H9 (cell line): ENCODE data around the gene SEC23IP. TPM values are rescaled to one million over a fixed set of nuclear protein-coding genes. Genes with fewer than 3 reads are reported as not detected.
"Not testable (repeated sequence)": the region's sequence is repeated elsewhere in the genome, so short reads cannot be mapped to it uniquely, and the experiment has no call there.

Source experiments
- DNase-seq: peaks from one replicate; pipeline ENCODE4 v3.0.0-alpha.2; 2017
- H2AFZ ChIP-seq: one replicate; pipeline ENCODE4 v1.6.1; 2013; ENCODE audit warnings: mild to moderate bottlenecking, low read length, control low read depth, moderate library complexity
- H2AK5ac ChIP-seq: 2 replicates; pipeline ENCODE4 v1.6.1; 2013; ENCODE audit warnings: low read length, control low read depth, mixed read lengths; ENCODE audit not compliant: insufficient read length
- H2BK120ac ChIP-seq: one replicate; pipeline ENCODE4 v1.6.1; 2013; ENCODE audit warnings: low read depth, mild to moderate bottlenecking, low read length, control low read depth, inconsistent platforms; ENCODE audit not compliant: poor library complexity, severe bottlenecking
- H2BK12ac ChIP-seq: 2 replicates; pipeline ENCODE4 v1.6.1; 2013; ENCODE audit warnings: low read length, control low read depth, mixed read lengths, low read depth; ENCODE audit not compliant: insufficient read length
- H2BK15ac ChIP-seq: 2 replicates; pipeline ENCODE4 v1.6.1; 2013; ENCODE audit warnings: low read depth, low read length, control low read depth
- H2BK20ac ChIP-seq: one replicate; pipeline ENCODE4 v1.6.1; 2013; ENCODE audit warnings: low read depth, mild to moderate bottlenecking, low read length, control low read depth, inconsistent platforms; ENCODE audit not compliant: poor library complexity, severe bottlenecking
- H2BK5ac ChIP-seq: 2 replicates; pipeline ENCODE4 v1.6.1; 2013; ENCODE audit warnings: low read length, control low read depth, mixed read lengths; ENCODE audit not compliant: insufficient read length
- H3K14ac ChIP-seq: 2 replicates; pipeline ENCODE4 v1.6.1; 2013; ENCODE audit warnings: low read length, control low read depth; ENCODE audit not compliant: insufficient read depth
- H3K18ac ChIP-seq: 2 replicates; pipeline ENCODE4 v1.6.1; 2013; ENCODE audit warnings: low read depth, mild to moderate bottlenecking, mixed read lengths, low read length, control low read depth; ENCODE audit not compliant: insufficient read length
- H3K23ac ChIP-seq: 2 replicates; pipeline ENCODE4 v1.6.1; 2013; ENCODE audit warnings: low read length, control low read depth, mixed read lengths, low read depth; ENCODE audit not compliant: insufficient read length
- H3K23me2 ChIP-seq: 2 replicates; pipeline ENCODE4 v1.6.1; 2013; ENCODE audit warnings: low read depth, mild to moderate bottlenecking, mixed read lengths, low read length, control low read depth; ENCODE audit not compliant: insufficient read length, poor library complexity, severe bottlenecking
- H3K27ac ChIP-seq: 2 replicates; pipeline ENCODE4 v1.5.1; 2013; ENCODE audit warnings: low read length, control low read depth, mixed read lengths, low read depth; ENCODE audit not compliant: insufficient read length
- H3K27me3 ChIP-seq: 2 replicates; pipeline ENCODE4 v1.6.1; 2013; ENCODE audit warnings: low read length, control low read depth, inconsistent platforms; ENCODE audit not compliant: insufficient read depth
- H3K4ac ChIP-seq: 2 replicates; pipeline ENCODE4 v1.6.1; 2013; ENCODE audit warnings: low read depth, mild to moderate bottlenecking, control low read depth, inconsistent platforms, low read length, moderate library complexity
- H3K4me1 ChIP-seq: 2 replicates; pipeline ENCODE4 v1.6.1; 2013; ENCODE audit warnings: low read length, control low read depth, inconsistent platforms; ENCODE audit not compliant: insufficient read depth
- H3K4me2 ChIP-seq: 2 replicates; pipeline ENCODE4 v1.6.1; 2013; ENCODE audit warnings: low read length, control low read depth, mixed read lengths; ENCODE audit not compliant: insufficient read length, insufficient read depth
- H3K56ac ChIP-seq: 2 replicates; pipeline ENCODE4 v1.6.1; 2013; ENCODE audit warnings: low read depth, mild to moderate bottlenecking, mixed read lengths, low read length, control low read depth; ENCODE audit not compliant: insufficient read length
- H3K79me1 ChIP-seq: 2 replicates; pipeline ENCODE4 v1.6.1; 2013; ENCODE audit warnings: low read depth, mild to moderate bottlenecking, moderate library complexity, low read length, control low read depth, inconsistent platforms; ENCODE audit not compliant: insufficient read depth, poor library complexity, severe bottlenecking
- H3K79me2 ChIP-seq: 2 replicates; pipeline ENCODE4 v1.6.1; 2013; ENCODE audit warnings: low read length, control low read depth, inconsistent platforms; ENCODE audit not compliant: insufficient read depth
- H3K9ac ChIP-seq: 2 replicates; pipeline ENCODE4 v1.6.1; 2013; ENCODE audit warnings: low read length, control low read depth, mixed read lengths; ENCODE audit not compliant: insufficient read length; ENCODE audit errors: extremely low read depth
- H3K9me3 ChIP-seq: one replicate; pipeline ENCODE4 v1.6.1; 2013; ENCODE audit warnings: low read depth, low read length, inconsistent platforms; ENCODE audit not compliant: control insufficient read depth
- H3T11ph ChIP-seq: one replicate; pipeline ENCODE4 v1.6.1; 2013; ENCODE audit warnings: mild to moderate bottlenecking, low read length, control low read depth, inconsistent platforms
- H4K20me1 ChIP-seq: one replicate; pipeline ENCODE4 v1.6.1; 2013; ENCODE audit not compliant: control insufficient read depth, insufficient read length, insufficient read depth
- H4K5ac ChIP-seq: 2 replicates; pipeline ENCODE4 v1.6.1; 2013; ENCODE audit warnings: low read depth, mild to moderate bottlenecking, mixed read lengths, low read length, control low read depth; ENCODE audit not compliant: insufficient read length
- H4K8ac ChIP-seq: replicated peaks from 2 replicates; pipeline ENCODE4 v1.6.1; 2013; ENCODE audit warnings: low read length, control low read depth, mixed read lengths, low read depth; ENCODE audit not compliant: insufficient read length
- H4K91ac ChIP-seq: 2 replicates; pipeline ENCODE4 v1.6.1; 2013; ENCODE audit warnings: low read depth, mild to moderate bottlenecking, moderate library complexity, mixed read lengths, low read length, control low read depth; ENCODE audit not compliant: insufficient read length
- H3K27ac Mint-ChIP-seq, 3 experiments: 2 replicates in 2 of 3; 3 replicates in 1 of 3; pipeline ENCODE4 v1.8.0; 2020 to 2021; ENCODE audit warnings: mixed read lengths in 3 of 3, mild to moderate bottlenecking in 1 of 3, moderate library complexity in 1 of 3
- H3K27me3 Mint-ChIP-seq: 2 replicates; pipeline ENCODE4 v1.8.0; 2021; ENCODE audit warnings: low read depth, mild to moderate bottlenecking, moderate library complexity, mixed read lengths
- H3K36me3 Mint-ChIP-seq, 3 experiments: 2 replicates in 2 of 3; 3 replicates in 1 of 3; pipeline ENCODE4 v1.8.0; 2020 to 2021; ENCODE audit warnings: low read depth in 3 of 3, mixed read lengths in 3 of 3; ENCODE audit not compliant: insufficient read depth in 1 of 3
- H3K4me1 Mint-ChIP-seq, 2 experiments: 2 replicates each; pipeline ENCODE4 v1.8.0; 2020; ENCODE audit warnings: mixed read lengths in 2 of 2
- H3K4me3 Mint-ChIP-seq, 2 experiments: 2 replicates in 1 of 2; 3 replicates in 1 of 2; pipeline ENCODE4 v1.8.0; 2020 to 2021; ENCODE audit warnings: mild to moderate bottlenecking in 2 of 2, mixed read lengths in 2 of 2, moderate library complexity in 1 of 2
- H3K9me3 Mint-ChIP-seq, 2 experiments: 2 replicates in 1 of 2; 3 replicates in 1 of 2; pipeline ENCODE4 v1.8.0; 2020; ENCODE audit warnings: mild to moderate bottlenecking in 2 of 2, mixed read lengths in 2 of 2, moderate library complexity in 1 of 2
- WGBS: extraction: QIAGEN DNeasy Blood & Tissue Kit; methylation state at CpG from one replicate; pipeline ENCODE4 v1.1.7; 2013; ENCODE audit warnings: missing lambda C conversion rate, low lambda C conversion rate, mixed read lengths; ENCODE audit not compliant: insufficient read length; ENCODE audit errors: extremely low coverage; 5-methylcytosine and 5-hydroxymethylcytosine counted together
- total RNA-seq: library from RNA; stranded (reverse); gene quantifications from 2 replicates; pipeline ENCODE4 v1.2.1, GENCODE V29; 2021
- TF ChIP-seq, protein P1 (sequence below): fragments of 200-600 bp; sonication (generic); conservative IDR thresholded peaks from 3 replicates; pipeline ENCODE4 v1.8.0; 2021; ENCODE audit warnings: antibody characterized with exemption, mild to moderate bottlenecking

The SEC23IP gene
- total RNA-seq, 1 experiment from 2014 or later: 93.0 TPM

DNA sequence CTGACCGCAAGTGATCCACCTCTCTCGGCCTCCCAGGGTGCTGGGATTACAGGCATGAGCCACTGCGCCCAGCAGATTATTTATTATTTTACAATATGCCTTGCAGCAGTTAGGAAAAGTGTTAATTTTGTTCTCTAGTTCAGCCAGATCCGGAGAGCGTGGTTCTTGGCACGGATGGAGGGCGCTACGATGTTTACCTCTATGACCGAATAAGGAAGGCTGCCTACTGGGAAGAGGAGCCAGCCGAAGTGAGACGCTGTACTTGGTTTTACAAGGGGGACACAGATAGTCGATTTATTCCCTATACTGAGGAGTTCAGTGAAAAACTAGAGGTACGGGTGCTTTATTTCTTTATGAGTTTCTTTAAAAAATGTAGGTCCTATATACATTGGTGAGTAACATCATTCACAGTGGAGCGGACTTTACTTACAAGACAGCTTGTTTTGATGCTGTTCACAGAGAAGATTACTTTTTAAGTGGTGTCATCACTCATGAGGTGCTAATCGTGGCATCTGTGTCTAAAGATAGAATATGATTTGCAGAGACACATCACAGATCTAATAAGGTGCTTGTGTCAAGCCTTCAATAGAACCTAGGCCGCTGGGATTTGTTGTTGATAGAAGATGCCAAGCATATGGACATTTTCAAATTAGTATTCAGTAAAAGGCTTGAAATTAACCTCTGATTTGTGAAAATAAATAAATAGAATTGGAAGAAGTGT, 11.6 kb downstream of the SEC23IP start:
- Histone ChIP-seq H4K8ac (no peak overlapping the region), H4K20me1 (no peaks in the 10 kb centered on the region), H3K23ac (no peak overlapping the region), H2BK5ac (no peak overlapping the region), H3K79me1 (no peaks in the 10 kb centered on the region), H3K4me1 (no peaks in the 10 kb centered on the region), H2BK120ac (no peak overlapping the region), H3K27me3 (no peaks in the 10 kb centered on the region), H3K27ac (no peak overlapping the region), H2BK20ac (no peak overlapping the region), H4K91ac (no peak overlapping the region), H3K4ac (no peak overlapping the region), H3K18ac (no peak overlapping the region), H2AK5ac (no peak overlapping the region), H2AFZ (no peak overlapping the region), H3K4me2 (no peak overlapping the region), H3K79me2 (peaks cover 2% of the 10 kb centered on the region; the same call in 1 of the 2 replicates), H3K14ac (no peak overlapping the region), H3T11ph (no peak overlapping the region), H3K9me3 (no peaks in the 10 kb centered on the region), H3K9ac (no peak overlapping the region), H2BK12ac (no peak overlapping the region), H3K23me2 (no peaks in the 10 kb centered on the region), H2BK15ac (no peak overlapping the region), H4K5ac (no peak overlapping the region), H3K56ac (no peak overlapping the region)
- Mint-ChIP-seq H3K27me3 (no peaks in the 10 kb centered on the region), H3K27ac (no peak overlapping the region), H3K4me1 (no peaks in the 10 kb centered on the region), H3K36me3 (peaks cover 23 to 68% (median 50%) of the 10 kb centered on the region in 3 experiments), H3K9me3 (no peaks in the 10 kb centered on the region), H3K4me3 (no peak overlapping the region)
- no peak for DNase-seq
- TF ChIP-seq, protein P1, sequence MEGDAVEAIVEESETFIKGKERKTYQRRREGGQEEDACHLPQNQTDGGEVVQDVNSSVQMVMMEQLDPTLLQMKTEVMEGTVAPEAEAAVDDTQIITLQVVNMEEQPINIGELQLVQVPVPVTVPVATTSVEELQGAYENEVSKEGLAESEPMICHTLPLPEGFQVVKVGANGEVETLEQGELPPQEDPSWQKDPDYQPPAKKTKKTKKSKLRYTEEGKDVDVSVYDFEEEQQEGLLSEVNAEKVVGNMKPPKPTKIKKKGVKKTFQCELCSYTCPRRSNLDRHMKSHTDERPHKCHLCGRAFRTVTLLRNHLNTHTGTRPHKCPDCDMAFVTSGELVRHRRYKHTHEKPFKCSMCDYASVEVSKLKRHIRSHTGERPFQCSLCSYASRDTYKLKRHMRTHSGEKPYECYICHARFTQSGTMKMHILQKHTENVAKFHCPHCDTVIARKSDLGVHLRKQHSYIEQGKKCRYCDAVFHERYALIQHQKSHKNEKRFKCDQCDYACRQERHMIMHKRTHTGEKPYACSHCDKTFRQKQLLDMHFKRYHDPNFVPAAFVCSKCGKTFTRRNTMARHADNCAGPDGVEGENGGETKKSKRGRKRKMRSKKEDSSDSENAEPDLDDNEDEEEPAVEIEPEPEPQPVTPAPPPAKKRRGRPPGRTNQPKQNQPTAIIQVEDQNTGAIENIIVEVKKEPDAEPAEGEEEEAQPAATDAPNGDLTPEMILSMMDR: no peak
- no CpG with 5 or more reads among the region's 16 CpGs for WGBS

DNA sequence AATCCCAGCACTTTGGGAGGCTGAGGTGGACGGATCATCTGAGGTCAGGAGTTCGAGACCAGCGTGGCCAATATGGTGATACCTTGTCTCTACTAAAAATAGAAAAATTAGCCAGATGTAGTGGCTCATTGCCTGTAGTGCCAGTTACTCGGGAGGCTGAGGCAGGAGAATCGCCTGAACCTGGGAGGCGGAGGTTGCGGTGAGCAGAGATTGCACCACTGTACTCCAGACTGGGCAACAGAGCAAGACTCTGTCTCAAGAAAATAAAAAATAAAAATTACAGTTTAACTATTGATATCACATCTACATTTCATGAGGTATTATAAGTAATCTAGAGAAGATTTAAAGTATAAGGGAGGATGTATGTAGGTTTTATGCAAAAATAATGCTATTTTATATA, 15.2 kb downstream of the SEC23IP start:
- not testable (repeated sequence) for H3K9ac ChIP-seq, H3K9me3 ChIP-seq, DNase-seq, H2AK5ac ChIP-seq, H3K4me3 Mint-ChIP-seq, H3K56ac ChIP-seq, H3K27me3 Mint-ChIP-seq, H3K79me2 ChIP-seq, H3K27me3 ChIP-seq, H2AFZ ChIP-seq, H3K27ac Mint-ChIP-seq, H3K18ac ChIP-seq, H3K9me3 Mint-ChIP-seq, H4K8ac ChIP-seq, H2BK120ac ChIP-seq, H3T11ph ChIP-seq, H3K27ac ChIP-seq, H4K5ac ChIP-seq, H3K4me2 ChIP-seq, H3K23me2 ChIP-seq, H2BK15ac ChIP-seq, H3K4ac ChIP-seq, H4K20me1 ChIP-seq, H4K91ac ChIP-seq, H2BK20ac ChIP-seq, H3K14ac ChIP-seq, H3K4me1 Mint-ChIP-seq, H2BK12ac ChIP-seq, H3K23ac ChIP-seq, H2BK5ac ChIP-seq, H3K79me1 ChIP-seq, H3K4me1 ChIP-seq
- WGBS: no CpG with 5 or more reads among the region's 7 CpGs
- H3K36me3 Mint-ChIP-seq: peaks cover 27 to 82% (median 68%) of the 10 kb centered on the region in 3 experiments
